Stimulated activated CD8-positive, alpha-beta memory T cell treated with anti-CD3 and anti-CD28 coated beads, Interleukin-12 subunit alpha, Interleukin-12 subunit beta, amount 100 ng/mL, for 1 hour (primary cell): Measurements from ENCODE around the gene ZBTB32.

Experiments
- DNase-seq: peaks from one replicate; pipeline ENCODE4 v3.0.0-alpha.2; 2020; ENCODE audit warnings: low read depth

The ZBTB32 gene

GRCh38 chr19:35753634-35754369 lies 49.4 kb downstream of the ZBTB32 start:
- DNase-seq = no peak

DNA sequence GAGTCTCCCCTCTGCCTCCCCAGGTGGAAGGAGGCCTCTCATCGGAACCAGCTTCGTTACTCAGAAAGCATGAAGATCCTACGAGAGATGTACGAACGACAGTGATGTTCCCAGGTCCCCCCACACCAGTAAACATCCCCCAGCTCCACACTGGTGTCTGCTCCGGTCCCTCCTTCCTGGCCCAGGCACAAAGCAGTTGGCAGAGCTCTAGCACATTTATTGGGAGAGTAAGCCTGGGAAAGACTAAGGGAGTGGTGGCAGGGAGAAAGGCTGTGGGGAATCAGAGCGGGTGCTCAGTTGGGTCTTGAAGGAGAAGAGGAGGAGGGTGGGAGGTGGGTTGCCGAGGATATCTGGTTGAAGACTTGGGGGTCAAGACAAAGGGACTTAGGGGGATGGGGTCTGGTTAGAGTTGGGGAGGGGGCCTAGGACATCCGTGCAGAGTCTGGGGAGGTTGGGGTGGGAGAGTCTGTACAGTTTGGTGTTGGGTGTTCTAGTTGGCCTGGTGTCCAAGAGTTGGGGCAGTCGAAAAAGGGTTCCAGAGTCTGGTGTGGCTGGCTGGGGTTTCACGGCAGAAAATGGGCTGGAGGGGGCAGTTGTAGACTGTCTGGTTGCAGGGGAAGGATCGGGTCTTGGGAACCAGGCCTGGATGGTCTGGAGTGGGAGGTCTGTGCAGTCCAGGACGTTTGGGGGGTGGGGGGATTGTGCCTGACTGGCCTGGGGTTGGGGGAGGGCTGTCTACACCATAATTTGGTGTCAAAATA lies 50.2 kb downstream of the ZBTB32 start:
- DNase-seq = no peak

GRCh38 chr19:35755131-35755549 lies 50.8 kb downstream of the ZBTB32 start:
- no peak for DNase-seq

DNA sequence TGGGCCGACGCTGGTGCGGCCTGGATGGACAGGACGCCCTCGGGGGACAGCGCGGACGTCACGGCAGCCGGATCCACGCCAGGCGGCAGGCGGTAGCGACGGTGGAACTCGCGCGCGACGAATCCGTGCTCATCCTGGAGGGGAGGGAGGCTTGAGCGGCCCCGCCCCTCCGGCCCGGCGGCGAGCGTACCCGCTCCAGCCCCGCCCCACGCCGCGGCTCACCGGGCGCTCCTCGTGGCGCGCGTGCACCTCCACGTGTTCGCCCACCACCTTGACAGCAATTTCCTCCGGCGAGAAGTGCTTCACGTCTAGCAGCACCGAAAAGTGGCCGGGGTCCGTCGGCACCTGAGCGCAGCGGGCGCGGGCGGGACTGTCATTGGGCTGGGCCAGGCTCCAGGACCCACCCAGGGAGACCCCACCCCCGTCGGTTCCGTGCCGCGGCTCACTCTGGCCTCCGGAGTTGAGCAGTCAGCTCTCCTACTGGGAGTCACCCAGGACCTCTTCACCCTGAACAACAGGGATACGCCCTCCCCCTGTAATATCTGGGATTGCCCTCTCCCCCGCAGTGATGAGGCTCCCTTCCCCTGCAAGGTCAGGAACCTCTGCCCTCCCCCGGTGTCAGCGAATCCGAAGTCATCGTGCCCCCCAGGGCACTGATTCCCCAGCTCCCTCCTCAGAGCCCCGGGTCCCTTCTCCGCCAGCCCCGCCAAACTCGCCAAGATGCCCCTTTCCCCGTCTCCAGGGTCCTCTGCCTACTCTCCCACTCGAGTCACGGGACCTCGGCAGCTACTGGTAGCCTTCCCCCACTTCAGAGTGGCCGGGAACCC lies 51.4 kb downstream of the ZBTB32 start:
- no peak for DNase-seq

DNA sequence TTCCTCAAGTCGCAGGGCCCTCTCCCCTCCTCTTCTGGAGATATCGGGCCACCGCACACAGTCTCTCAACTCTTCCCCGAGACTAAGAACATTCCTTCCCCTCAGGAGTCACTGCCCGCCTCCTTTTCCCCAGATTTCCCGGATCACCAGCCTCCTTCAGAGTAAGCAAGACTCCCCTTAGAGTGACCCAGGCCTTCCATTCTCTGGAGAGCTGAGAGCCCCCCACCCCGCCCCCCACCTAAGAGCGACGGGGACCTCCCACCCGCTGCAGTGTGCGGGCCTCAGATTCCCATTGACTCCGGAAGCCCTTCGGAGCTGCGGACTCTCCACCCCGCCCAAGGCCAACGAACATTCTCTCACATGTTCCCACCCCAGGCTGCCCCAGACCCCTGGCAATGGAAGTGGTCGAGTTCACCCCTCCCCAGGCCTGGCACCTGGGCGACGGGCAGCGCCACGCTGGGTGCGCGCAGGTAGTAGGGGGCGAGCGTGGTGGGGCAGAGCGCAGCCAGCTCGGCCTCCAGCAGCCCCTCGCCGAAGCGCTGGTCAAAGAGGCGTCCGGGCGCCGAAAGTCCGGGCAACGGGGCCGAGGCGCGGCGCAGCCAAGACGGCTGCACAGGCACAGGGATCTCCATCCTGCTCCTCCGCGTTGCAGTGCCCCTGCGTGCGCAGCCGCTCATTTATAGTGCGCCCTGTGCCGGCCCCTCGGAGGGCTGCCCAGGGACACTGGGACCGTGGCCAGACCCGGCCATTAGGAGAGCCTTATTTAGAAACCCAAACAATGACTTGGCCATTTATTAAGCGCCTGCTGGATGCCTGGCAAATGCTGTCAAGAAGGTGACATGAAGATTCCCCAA lies 52.2 kb downstream of the ZBTB32 start, which contains the start of gene HSPB6:
HSPB6 (minus strand) TSS at position 653 of the 854 bp plus-strand sequence; CDS start at position 632, 21 bp downstream.
- DNase-seq = no peak

DNA sequence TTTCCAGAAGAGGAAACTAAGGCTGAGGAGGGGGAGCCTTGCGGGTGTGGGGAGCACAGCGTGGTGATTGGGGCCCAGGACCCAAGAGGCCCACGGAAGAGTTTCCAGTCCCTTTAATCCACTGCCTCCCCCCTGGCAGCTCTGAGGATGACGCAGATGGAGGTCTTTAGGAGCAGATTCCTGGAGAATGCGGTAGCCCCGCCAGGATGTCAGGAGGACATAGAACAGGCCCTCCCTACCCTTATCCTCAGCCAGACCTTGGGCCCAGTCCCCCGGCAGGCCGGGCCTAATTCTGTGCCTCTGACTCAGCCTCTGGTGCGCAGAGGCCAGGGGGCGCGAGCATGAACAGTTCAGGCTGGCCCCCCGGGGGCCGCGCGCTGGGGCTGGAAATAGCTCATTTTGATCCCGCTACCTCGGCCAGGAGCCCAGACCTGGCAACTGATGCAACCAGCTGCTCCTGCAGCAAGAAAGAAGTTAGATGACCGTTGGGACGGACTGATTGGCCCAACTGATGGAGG lies 52.9 kb downstream of the ZBTB32 start:
- DNase-seq = no peak

GRCh38 chr19:35757749-35758608 lies 53.6 kb downstream of the ZBTB32 start, which contains the start of gene PROSER3:
Gene PROSER3 (plus strand): TSS chr19:35758176. CDS start chr19:35758216, 40 bp downstream.
- peak; percentile 95 for DNase-seq

GRCh38 chr19:35759697-35760096 lies 55.3 kb downstream of the ZBTB32 start:
- no peak for DNase-seq

DNA sequence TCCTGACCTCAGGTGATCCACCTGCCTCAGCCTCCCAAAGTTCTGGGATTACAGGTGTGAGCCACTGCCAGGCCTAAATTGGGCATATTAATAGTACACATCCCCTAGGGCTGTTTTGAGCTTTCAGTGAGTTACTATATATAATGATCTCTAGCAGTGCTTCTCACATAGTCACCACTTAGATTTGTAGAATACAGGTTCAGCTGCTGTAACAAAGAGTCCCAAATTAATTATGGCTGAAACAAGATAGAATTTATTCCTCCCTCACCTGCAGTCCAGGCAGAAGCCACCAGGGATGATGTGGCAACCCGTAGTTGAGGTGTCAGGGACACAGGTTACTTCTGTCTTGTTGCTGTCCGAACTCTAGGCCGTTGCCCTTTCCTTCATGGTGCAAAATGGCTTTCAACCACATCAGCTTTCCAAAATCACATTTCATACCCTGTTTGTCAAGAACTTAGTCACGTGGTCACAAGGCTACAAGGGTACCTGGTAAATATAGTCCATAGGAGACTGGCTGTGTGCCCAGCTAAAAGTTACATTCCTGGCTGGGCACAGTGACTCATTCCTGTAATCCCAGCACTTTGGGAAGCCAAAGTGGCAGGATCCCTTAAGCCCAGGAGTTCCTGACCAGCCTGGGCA lies 56.5 kb downstream of the ZBTB32 start:
- DNase-seq = no peak

DNA sequence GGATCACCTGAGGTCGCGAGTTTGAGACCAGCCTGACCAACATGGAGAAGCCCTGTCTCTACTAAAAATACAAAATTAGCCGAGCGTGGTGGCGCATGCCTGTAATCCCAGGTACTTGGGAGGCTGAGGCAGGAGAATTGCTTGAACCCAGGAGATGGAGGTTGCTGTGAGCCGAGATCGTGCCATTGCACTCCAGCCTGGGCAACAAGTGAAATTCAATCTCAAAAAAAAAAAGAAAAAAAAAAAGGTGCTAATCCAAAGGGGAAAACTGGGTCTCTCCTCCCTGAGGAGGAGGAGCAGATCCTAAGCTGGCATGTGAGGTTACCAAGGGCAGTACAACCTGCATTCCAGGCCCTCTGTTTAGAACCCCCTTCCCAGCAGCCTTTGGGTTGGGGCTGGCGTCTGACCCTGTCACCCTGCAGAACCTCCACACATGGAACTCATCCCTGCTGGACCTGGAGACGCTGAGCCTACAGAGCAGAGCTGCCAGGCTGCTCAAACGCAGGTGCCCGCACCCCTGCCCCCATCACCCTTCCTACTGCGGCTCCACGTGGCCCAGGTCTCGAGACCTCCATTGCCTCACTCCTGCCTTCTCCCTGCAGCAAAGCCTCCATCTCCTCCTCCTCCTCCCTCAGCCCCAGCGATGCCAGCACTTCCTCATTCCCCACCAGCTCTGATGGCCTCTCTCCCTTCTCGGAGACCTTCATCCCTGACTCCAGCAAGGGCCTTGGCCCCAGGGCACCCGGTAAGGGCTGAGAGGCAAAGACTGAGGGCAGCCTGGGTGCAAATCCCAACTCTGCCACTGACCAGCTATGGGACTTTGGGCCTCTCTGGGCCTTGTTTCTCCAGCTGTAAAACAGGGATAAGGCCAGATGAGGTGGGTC lies 60.3 kb downstream of the ZBTB32 start:
- no peak for DNase-seq
